HepG2 (cell line): Measurements from ENCODE around the gene STX4. TPM values are rescaled to one million over a fixed set of nuclear protein-coding genes. Genes with fewer than 3 reads are reported as not detected.

Experiments used
- ARHGAP35 ChIP-seq: sonication (generic); formaldehyde crosslinking; IDR thresholded peaks from 2 replicates; pipeline ENCODE4 v1.9.0; 2022; ENCODE audit warnings: mild to moderate bottlenecking, inconsistent platforms, moderate library complexity, missing genetic modification reagents, borderline replicate concordance
- CCDC6 ChIP-seq: sonication (generic); formaldehyde crosslinking; IDR thresholded peaks from 2 replicates; pipeline ENCODE4 v1.8.1; 2022; ENCODE audit warnings: mild to moderate bottlenecking, missing genetic modification reagents, moderate library complexity
- FOXK1 ChIP-seq: sonication (generic); formaldehyde crosslinking; IDR thresholded peaks from 2 replicates; pipeline ENCODE4 v1.4.0; 2020; ENCODE audit warnings: low read depth, missing genetic modification reagents, borderline replicate concordance
- FOXP1 ChIP-seq, 2 experiments: fragments of 450-650 bp in 1 of 2; IDR thresholded peaks; 2 replicates each; pipeline ENCODE4 v1.6.1; 2017 to 2018; ENCODE audit warnings: antibody characterized with exemption in 1 of 2
- GABPA ChIP-seq, 2 experiments: IDR thresholded peaks; 2 replicates each; pipeline ENCODE4 v1.6.1; 2011 to 2016; ENCODE audit warnings: low read depth in 2 of 2, low read length in 1 of 2, missing biosample characterization in 1 of 2, missing genetic modification characterization in 1 of 2
- KLF12 ChIP-seq: sonication (generic); formaldehyde crosslinking; IDR thresholded peaks from 2 replicates; pipeline ENCODE4 v1.4.0; 2020; ENCODE audit warnings: missing genetic modification reagents, borderline replicate concordance
- KMT2B ChIP-seq: IDR thresholded peaks from 2 replicates; pipeline ENCODE4 v1.6.1; 2016; ENCODE audit warnings: missing genetic modification reagents, missing compliant biosample characterization
- NBN ChIP-seq: fragments of 450-650 bp; conservative IDR thresholded peaks from 2 replicates; pipeline ENCODE4 v1.6.1; 2017
- PAX8 ChIP-seq: sonication (generic); formaldehyde crosslinking; IDR thresholded peaks from 2 replicates; pipeline ENCODE4 v1.8.0; 2022; ENCODE audit warnings: mild to moderate bottlenecking, missing genetic modification reagents, borderline replicate concordance
- RNF2 ChIP-seq: fragments of 450-650 bp; conservative IDR thresholded peaks from 2 replicates; pipeline ENCODE4 v1.6.1; 2016; ENCODE audit warnings: low read depth
- TAF15 ChIP-seq: fragments of 200-400 bp; formaldehyde crosslinking; IDR thresholded peaks from one replicate; pipeline ENCODE4 v1.6.1; 2018; ENCODE audit warnings: mild to moderate bottlenecking, low read depth, low read length; ENCODE audit not compliant: poor library complexity, severe bottlenecking
- TEAD2 ChIP-seq: sonication (generic); formaldehyde crosslinking; IDR thresholded peaks from 2 replicates; pipeline ENCODE4 v1.9.0; 2021; ENCODE audit warnings: missing genetic modification reagents
- ZFP36L1 ChIP-seq: sonication (generic); formaldehyde crosslinking; IDR thresholded peaks from 2 replicates; pipeline ENCODE4 v1.8.0; 2022; ENCODE audit warnings: mild to moderate bottlenecking, missing genetic modification reagents, moderate library complexity
- ZNF792 ChIP-seq: IDR thresholded peaks from 2 replicates; pipeline ENCODE4 v1.6.1; 2016
- polyA plus RNA-seq, 8 experiments: library from polyadenylated mRNA; depleted of rRNA in 3 of 8; stranded (reverse) in 7 of 8; unstranded in 1 of 8; fragments of >200 nt; fragmentation: Illumina TruSeq in 4 of 8; extraction: Trizol in 4 of 8; gene quantifications; 2 replicates each; pipeline versions ENCODE4 v1.2.1 to v1.2.3, GENCODE V29; 2011 to 2016; ENCODE audit warnings: low read depth in 4 of 8, missing spikeins in 1 of 8, mixed read lengths in 1 of 8; ENCODE audit not compliant: insufficient read depth in 1 of 8
- total RNA-seq, 5 experiments: library from RNA; depleted of rRNA; stranded (reverse); fragments of >200 nt; fragmentation: Illumina TruSeq; extraction: Trizol; gene quantifications; 2 replicates each; pipeline ENCODE4 v1.2.3, GENCODE V29; 2016; ENCODE audit warnings: low read depth in 1 of 5
- TF ChIP-seq, protein P1 (sequence below): sonication (generic); formaldehyde crosslinking; IDR thresholded peaks from 2 replicates; pipeline ENCODE4 v1.8.0; 2022; ENCODE audit warnings: missing genetic modification reagents, mild to moderate bottlenecking, borderline replicate concordance
- TF ChIP-seq, protein P2 (sequence below): sonication (generic); formaldehyde crosslinking; conservative IDR thresholded peaks from 2 replicates; pipeline ENCODE4 v1.8.1; 2023; ENCODE audit warnings: missing genetic modification reagents
- TF ChIP-seq, protein P3 (sequence below), 2 experiments: IDR thresholded peaks; 2 replicates each; pipeline ENCODE4 v1.6.1; 2011 to 2012; ENCODE audit warnings: low read length in 2 of 2, borderline replicate concordance in 1 of 2, low read depth in 1 of 2, mild to moderate bottlenecking in 1 of 2, moderate library complexity in 1 of 2
- TF ChIP-seq, protein P4 (sequence below): sonication (generic); formaldehyde crosslinking; IDR thresholded peaks from 2 replicates; pipeline ENCODE4 v1.5.1; 2020; ENCODE audit warnings: missing genetic modification reagents, mild to moderate bottlenecking, borderline replicate concordance
- TF ChIP-seq, protein P5 (sequence below): sonication (generic); formaldehyde crosslinking; IDR thresholded peaks from 2 replicates; pipeline ENCODE4 v1.9.0; 2021; ENCODE audit warnings: missing genetic modification reagents, borderline replicate concordance

The STX4 gene
- total and polyA plus RNA-seq, 2 of the 13 experiments (the other 11 are each of a cell fraction or from before 2014, with no cell fraction given) = 29.2 to 34.6 TPM

DNA sequence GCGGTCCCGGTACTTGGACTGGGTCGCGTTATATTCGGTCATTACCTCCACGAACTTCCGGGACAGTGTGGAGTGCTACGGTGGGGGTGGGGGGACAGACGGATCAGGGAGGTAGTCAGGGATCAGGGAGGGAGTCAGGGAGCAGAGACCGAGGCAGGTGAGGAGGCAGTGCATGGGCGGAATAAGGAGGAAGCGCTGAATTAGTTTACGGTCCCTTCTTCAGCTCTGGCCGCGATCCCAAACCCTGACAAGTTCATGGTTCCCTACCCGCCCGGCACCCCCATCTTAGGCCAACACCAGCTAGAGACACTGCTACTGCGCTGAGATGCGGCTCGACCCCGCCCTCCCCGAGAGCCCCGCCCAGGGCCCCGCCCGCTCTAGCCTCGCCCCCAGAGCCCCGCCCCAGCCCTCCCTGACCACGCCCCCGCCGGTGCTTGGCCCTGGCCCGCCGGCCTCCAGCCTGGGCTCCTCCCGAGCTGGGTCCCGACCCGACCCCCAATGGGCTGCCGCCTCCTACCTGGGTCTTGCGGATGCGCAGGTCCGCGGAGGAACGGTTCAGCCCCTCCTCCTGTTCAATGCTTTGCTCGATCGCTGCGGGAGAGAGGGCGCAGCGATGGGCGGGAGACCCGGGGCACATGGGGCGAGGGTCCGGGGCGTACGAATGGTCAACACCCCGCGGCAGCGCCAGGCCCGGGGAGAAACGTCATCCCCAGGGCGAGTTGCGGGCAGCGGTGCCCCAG is 36.2 kb upstream of the STX4 start (continued):
- TF ChIP-seq ARHGAP35 = peak; percentile 82; the same call in 1 of the 2 replicates
- peak; percentile 42; the same call in 1 of the 2 replicates for TF ChIP-seq TEAD2
- TF ChIP-seq, protein P1, sequence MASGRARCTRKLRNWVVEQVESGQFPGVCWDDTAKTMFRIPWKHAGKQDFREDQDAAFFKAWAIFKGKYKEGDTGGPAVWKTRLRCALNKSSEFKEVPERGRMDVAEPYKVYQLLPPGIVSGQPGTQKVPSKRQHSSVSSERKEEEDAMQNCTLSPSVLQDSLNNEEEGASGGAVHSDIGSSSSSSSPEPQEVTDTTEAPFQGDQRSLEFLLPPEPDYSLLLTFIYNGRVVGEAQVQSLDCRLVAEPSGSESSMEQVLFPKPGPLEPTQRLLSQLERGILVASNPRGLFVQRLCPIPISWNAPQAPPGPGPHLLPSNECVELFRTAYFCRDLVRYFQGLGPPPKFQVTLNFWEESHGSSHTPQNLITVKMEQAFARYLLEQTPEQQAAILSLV (CRISPR knock-in tag) = peak; percentile 81
- TF ChIP-seq ZFP36L1 (CRISPR knock-in tag) = no peak; the same call in 1 of the 2 replicates
- TF ChIP-seq NBN = no peak
- no peak; the same call in 1 of the 2 replicates for TF ChIP-seq GABPA (IDR thresholded peaks at IDR 0.05; ENCODE audit: low read depth, low read length)
- no peak for TF ChIP-seq GABPA (CRISPR knock-in tag; IDR thresholded peaks at IDR 0.05; ENCODE audit: low read depth)
- no peak for TF ChIP-seq FOXK1 (CRISPR knock-in tag)
- no peak for TF ChIP-seq FOXP1 (IDR thresholded peaks at IDR 0.05)
- no peak for TF ChIP-seq FOXP1 (CRISPR knock-in tag; IDR thresholded peaks at IDR 0.05)
- TF ChIP-seq PAX8 (CRISPR knock-in tag) = no peak
- TF ChIP-seq, protein P2, sequence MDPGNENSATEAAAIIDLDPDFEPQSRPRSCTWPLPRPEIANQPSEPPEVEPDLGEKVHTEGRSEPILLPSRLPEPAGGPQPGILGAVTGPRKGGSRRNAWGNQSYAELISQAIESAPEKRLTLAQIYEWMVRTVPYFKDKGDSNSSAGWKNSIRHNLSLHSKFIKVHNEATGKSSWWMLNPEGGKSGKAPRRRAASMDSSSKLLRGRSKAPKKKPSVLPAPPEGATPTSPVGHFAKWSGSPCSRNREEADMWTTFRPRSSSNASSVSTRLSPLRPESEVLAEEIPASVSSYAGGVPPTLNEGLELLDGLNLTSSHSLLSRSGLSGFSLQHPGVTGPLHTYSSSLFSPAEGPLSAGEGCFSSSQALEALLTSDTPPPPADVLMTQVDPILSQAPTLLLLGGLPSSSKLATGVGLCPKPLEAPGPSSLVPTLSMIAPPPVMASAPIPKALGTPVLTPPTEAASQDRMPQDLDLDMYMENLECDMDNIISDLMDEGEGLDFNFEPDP = no peak
- peak; percentile 63 for TF ChIP-seq TAF15
- no peak for TF ChIP-seq KMT2B (CRISPR knock-in tag)
- TF ChIP-seq, protein P3, sequence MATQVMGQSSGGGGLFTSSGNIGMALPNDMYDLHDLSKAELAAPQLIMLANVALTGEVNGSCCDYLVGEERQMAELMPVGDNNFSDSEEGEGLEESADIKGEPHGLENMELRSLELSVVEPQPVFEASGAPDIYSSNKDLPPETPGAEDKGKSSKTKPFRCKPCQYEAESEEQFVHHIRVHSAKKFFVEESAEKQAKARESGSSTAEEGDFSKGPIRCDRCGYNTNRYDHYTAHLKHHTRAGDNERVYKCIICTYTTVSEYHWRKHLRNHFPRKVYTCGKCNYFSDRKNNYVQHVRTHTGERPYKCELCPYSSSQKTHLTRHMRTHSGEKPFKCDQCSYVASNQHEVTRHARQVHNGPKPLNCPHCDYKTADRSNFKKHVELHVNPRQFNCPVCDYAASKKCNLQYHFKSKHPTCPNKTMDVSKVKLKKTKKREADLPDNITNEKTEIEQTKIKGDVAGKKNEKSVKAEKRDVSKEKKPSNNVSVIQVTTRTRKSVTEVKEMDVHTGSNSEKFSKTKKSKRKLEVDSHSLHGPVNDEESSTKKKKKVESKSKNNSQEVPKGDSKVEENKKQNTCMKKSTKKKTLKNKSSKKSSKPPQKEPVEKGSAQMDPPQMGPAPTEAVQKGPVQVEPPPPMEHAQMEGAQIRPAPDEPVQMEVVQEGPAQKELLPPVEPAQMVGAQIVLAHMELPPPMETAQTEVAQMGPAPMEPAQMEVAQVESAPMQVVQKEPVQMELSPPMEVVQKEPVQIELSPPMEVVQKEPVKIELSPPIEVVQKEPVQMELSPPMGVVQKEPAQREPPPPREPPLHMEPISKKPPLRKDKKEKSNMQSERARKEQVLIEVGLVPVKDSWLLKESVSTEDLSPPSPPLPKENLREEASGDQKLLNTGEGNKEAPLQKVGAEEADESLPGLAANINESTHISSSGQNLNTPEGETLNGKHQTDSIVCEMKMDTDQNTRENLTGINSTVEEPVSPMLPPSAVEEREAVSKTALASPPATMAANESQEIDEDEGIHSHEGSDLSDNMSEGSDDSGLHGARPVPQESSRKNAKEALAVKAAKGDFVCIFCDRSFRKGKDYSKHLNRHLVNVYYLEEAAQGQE (IDR thresholded peaks at IDR 0.05; ENCODE audit: borderline replicate concordance in 1 of 2, low read depth in 1 of 2, low read length in 2 of 2) = 0 out of 4 replicates have a peak, but pooled peaks of 1 of the 2 experiments have one; percentile 24
- TF ChIP-seq KLF12 (CRISPR knock-in tag) = peak; percentile 48; the same call in 1 of the 2 replicates
- TF ChIP-seq, protein P4, sequence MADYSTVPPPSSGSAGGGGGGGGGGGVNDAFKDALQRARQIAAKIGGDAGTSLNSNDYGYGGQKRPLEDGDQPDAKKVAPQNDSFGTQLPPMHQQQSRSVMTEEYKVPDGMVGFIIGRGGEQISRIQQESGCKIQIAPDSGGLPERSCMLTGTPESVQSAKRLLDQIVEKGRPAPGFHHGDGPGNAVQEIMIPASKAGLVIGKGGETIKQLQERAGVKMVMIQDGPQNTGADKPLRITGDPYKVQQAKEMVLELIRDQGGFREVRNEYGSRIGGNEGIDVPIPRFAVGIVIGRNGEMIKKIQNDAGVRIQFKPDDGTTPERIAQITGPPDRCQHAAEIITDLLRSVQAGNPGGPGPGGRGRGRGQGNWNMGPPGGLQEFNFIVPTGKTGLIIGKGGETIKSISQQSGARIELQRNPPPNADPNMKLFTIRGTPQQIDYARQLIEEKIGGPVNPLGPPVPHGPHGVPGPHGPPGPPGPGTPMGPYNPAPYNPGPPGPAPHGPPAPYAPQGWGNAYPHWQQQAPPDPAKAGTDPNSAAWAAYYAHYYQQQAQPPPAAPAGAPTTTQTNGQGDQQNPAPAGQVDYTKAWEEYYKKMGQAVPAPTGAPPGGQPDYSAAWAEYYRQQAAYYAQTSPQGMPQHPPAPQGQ (CRISPR knock-in tag) = no peak
- 0 out of 2 replicates have a peak, but pooled peaks have one; percentile 24 for TF ChIP-seq RNF2
- TF ChIP-seq, protein P5, sequence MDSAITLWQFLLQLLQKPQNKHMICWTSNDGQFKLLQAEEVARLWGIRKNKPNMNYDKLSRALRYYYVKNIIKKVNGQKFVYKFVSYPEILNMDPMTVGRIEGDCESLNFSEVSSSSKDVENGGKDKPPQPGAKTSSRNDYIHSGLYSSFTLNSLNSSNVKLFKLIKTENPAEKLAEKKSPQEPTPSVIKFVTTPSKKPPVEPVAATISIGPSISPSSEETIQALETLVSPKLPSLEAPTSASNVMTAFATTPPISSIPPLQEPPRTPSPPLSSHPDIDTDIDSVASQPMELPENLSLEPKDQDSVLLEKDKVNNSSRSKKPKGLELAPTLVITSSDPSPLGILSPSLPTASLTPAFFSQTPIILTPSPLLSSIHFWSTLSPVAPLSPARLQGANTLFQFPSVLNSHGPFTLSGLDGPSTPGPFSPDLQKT (CRISPR knock-in tag) = no peak
- TF ChIP-seq CCDC6 = no peak; the same call in 1 of the 2 replicates
- peak; percentile 71; the same call in 1 of the 2 replicates for TF ChIP-seq ZNF792 (CRISPR knock-in tag)
